ENCODE data around the gene RAB3GAP1.
"Not testable (repeated sequence)": the region's sequence is repeated elsewhere in the genome, so short reads cannot be mapped to it uniquely, and the experiment has no call there.

The RAB3GAP1 gene

DNA sequence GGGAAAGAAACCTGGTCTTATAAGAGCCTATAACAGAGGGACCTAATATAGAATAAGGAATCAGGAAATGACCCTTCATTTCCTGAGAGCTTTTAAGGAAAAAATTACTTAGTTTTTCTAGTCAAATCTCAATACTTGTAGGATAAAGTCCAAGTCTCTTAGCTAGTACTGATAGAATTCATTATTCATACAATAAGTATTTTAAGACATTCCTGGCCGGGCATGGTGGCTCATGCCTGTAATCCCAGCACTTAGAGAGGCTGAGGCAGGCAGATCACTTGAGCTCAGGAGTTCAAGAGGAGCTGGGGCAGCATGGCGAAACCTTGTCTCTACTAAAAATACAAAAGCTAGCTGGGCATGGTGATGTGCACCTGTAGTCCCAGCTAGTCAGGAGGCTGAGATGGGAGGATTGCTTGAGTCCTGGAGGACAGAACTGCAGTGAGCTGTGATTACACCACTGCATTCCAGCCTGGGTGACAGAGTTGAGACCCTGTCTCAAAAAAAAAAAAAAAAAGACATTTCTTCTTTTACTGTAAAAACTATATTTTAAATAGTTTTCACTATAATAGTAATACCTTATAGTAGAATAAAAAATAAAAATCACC is 3.2 kb downstream of the RAB3GAP1 start:
- no peak for DNase-seq (ENCODE audit: low read depth in 2 of 2, low spot score in 1 of 2)

DNA sequence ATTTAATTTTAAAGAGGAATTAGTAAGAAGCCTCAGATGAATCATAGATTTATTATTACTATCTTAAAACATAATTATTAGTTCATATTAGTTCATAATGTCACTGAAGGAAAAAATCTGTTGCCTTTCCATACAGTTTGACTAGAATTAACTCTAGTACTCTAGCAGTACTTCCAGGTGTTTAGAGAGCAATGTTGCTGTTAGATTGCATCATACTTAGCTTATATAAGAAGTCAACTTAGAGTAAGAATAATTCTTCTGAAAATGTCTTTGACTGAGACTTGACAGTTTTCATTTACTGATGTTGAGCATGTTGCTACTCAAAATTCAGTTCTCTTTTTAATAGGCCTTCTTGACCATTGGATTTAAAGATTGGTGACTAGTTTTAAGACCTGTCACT is 4.7 kb downstream of the RAB3GAP1 start:
- no peak for DNase-seq (ENCODE audit: low read depth in 2 of 2, low spot score in 1 of 2)

DNA sequence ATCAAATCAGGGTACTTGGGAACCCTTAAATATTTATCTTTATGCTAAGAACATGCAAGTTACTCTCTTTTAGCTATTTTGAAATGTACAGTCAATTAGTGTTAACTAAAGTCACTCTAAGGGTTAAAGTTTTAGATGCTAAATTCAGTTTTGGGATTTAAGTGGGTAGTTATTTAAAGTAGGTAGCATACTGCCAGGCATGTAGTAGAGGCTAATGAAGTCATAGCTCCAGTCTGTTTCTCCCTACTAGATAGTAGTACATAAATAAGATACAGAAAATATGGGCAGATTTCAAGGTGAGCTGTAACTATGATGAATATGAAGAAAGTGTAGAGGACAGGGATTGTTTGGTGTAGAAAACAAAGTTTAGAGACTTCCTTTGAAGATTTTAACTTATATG is 7.5 kb downstream of the RAB3GAP1 start:
- no peak for DNase-seq (ENCODE audit: low read depth in 2 of 2, low spot score in 1 of 2)

DNA sequence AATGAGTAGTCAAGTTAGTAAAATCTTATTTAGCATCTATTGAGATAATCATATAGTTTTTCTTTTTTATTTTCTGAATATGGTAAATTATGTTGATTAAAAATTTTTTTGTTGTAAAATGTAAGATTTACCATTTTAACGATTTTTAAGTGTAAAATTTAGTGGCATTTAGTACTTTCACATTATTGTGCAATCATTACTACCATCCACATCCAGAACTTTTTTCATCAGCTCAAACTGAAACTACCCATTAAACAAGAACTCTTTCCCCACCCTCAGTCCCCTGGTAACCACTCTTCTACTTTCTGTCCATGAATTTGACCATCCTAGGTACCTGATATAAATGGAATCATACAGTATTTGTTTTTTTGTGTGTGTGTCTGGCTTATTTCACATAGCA is 11.1 kb downstream of the RAB3GAP1 start:
- no peak for DNase-seq (ENCODE audit: low read depth in 2 of 2, low spot score in 1 of 2)

DNA sequence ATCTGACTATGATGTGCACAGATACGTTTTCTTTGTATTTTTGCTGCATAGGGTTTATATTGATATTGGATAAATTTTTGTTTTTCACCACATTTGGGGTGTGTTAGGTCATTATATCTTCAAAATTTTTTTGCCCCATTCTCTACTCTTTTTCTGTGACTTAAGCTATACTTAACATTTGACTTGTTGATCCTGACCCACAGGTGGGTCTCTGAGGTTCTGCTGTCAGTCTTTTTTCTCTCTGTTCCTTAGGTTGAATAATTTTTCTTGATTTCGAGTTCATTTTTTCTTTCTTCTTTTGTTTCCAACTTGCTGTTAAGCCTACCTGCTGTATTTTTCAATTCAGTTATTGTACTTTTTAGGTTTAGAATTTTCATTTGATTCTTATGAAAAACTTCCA is 12.1 kb downstream of the RAB3GAP1 start:
- no peak for DNase-seq (ENCODE audit: low read depth in 2 of 2, low spot score in 1 of 2)

DNA sequence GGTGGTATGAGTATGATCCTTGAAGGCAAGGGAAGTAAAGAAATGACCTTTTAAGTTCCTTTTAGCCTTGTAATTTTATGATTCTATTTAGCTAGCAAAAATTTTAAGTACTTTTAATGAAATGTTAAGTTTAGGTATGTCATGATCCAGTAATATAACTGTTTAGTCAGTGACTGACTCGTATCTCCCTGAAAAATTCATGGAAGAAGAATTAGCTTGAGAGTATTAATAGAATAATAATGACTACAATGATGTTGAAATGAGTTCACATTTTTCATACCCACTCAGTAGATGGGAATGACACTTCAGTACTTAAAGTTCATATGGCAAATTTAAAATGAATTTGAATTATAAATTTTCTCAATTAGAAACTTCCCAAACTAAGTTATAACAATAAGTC is 14.6 kb downstream of the RAB3GAP1 start:
- no peak for DNase-seq (ENCODE audit: low read depth in 2 of 2, low spot score in 1 of 2)

DNA sequence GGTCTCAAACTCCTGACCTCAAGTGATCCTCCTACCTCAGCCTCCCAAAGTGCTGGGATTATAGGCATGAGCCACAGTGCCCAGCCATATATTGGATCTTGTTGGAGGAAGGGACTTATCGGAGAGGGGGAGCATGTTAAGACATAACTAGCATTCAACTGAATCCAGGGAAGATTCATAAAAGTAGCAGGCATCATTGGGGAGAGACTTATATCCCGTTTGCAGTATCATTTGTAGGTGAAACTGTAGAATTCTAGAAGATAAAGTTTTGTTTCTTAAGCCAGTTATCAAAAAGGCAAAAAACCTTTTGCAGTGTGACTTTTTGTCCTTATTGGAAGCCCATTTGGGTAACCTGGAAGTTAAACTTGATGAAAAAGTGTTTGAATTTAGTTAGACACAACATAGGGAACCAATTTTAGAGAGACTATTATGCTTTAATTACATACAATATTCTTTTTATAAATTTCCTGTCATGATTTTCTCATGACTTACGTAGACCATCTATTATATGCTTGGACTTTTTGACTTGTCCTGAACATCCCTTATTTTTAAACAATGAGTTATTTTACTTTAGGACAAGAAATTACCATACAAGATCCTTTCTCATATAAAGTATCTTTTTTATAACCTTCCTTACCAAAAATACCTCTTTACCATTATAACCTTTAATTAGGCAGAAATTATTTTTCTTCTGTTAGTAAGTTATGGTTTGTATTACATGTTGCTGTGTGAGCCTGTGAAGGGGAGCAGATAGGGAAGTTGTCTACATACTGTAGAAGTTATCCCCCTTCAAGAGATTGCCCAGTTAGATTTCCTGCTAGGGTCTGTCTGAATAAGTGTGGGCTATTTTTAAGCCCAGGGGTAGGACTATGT is 20.3 kb downstream of the RAB3GAP1 start:
- DNase-seq (ENCODE audit: low read depth in 2 of 2, low spot score in 1 of 2) = no peak

DNA sequence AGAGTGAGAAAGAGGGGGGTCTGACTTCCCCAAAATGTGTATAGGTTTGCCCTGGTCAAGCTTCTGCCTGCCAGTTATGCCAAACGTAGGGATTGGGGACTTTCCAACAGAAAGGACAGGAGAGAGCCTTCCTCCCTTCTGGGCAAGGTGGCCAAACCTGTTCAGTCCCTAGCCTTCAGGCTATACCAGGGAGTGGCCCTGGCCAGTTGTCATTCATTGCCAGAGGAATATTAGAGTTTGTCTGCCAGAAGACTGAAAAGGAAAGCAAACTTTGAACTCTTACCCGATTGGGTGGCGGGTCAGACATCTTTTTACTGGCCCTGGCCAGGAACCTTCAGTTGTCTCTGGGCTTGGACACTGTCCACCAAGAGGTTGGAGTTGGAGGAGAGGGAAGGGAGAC is 22.1 kb downstream of the RAB3GAP1 start:
- no peak for DNase-seq (ENCODE audit: low read depth in 2 of 2, low spot score in 1 of 2)

DNA sequence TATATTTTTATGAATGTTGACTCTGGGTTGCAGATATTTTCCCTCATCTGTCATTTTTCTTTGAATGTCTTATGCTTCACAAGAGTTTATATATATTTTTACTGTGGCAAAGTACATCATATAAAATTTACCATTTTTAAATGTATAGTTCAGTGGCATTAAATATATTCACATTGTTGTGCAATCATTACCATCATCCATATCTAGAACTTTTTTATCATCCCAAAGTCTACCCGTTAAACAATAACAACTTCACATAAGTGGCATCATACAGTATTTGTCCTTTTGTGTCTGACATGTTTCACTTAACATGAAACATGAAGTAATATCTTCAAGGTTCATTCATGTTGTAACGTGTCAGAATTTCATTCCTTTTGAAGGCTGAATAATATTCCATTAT is 24.5 kb downstream of the RAB3GAP1 start:
- DNase-seq (ENCODE audit: low read depth in 2 of 2, low spot score in 1 of 2) = no peak

DNA sequence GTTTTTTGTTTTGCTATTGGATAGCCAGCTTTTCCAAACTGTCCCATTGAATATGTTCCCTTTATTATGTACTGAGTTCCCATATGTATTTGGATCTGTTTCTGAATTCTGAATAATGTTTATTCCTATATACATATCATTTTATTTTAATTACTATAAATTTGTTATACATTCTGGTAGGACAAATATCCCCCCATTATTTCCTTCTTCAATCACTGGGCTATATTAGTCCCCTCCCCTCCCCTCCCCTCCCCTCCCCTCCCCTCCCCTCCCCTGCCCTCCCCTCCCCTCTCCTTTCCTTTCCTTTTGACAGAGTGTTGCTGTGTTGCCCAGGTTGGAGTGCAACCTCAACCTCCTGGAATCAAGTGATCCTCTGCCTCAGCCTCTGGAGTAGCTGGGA is 26.3 kb downstream of the RAB3GAP1 start:
- DNase-seq (ENCODE audit: low read depth in 2 of 2, low spot score in 1 of 2) = no peak

DNA sequence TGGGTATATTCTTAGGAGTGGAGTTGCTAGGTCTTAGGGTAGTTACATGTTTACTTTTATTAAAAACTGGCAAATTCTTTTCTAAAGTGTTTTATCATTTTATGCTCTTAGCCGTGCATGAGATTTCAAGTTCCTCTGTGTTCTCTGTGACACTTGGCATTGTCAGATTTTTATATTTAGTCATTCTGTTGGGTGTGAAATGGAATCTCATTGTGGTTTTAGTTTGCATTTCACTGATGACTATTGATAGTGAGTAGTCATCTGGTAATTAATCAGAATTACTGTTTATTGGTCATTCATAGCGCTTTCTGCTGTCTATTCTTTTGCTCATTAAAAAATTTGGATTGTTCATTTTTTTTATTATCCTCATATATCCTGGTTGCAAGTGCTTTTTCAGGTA is 34.1 kb downstream of the RAB3GAP1 start:
- no peak for DNase-seq (ENCODE audit: low read depth in 2 of 2, low spot score in 1 of 2)

DNA sequence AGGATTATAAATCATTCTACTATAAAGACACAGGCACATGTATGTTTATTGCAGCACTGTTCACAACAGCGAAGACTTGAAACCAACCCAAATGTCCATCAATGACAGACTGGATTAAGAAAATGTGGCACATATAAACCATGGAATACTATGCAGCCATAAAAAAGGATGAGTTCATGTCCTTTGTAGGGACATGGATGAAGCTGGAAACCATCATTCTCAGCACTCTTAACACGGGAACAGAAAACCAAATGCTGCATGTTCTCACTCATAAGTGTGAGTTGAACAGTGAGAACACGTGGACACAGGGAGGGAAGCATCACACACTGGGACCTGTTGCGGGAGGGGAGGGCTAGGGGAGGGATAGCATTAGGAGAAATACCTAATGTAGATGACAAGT is 37.5 kb downstream of the RAB3GAP1 start:
- DNase-seq (ENCODE audit: low read depth in 2 of 2, low spot score in 1 of 2) = not testable (repeated sequence)

DNA sequence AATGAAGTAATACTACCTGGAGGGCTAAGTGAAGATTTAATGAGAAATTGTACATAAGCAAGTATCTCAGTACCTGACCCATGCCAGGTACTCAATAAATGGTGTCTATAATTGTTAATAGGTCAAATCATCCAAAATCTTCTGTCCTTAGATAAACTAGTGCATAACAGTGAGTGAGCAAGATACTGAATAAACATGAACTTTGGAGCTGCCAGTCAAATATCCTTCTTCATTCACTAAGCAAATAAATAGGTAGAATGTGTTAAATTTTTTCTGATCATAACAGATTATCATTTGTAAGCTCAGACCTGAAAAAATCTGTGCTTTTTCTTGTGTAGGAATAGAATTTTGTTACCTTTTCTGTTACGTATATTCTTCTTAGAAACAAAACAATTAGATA is 39.6 kb downstream of the RAB3GAP1 start:
- no peak for DNase-seq (ENCODE audit: low read depth in 2 of 2, low spot score in 1 of 2)

DNA sequence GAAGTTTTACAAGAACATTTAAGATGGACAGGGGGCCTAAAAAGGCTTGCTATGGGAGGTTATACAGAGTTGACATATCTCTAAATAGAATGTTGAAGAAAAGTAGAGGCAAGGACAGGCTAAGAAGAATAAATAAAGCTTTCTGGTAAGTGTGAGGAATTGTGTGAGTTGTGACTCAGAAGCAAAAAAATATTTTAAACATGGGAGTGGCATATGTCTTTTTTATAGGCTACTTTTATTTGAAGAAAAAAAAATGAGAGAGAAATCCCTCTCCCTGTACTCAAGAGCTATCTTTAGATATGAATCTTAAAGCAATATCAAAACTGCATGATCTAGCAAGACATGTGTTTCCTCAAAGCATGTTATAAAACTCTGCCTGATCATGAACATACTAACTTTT is 41.1 kb downstream of the RAB3GAP1 start:
- no peak for DNase-seq (ENCODE audit: low read depth in 2 of 2, low spot score in 1 of 2)

DNA sequence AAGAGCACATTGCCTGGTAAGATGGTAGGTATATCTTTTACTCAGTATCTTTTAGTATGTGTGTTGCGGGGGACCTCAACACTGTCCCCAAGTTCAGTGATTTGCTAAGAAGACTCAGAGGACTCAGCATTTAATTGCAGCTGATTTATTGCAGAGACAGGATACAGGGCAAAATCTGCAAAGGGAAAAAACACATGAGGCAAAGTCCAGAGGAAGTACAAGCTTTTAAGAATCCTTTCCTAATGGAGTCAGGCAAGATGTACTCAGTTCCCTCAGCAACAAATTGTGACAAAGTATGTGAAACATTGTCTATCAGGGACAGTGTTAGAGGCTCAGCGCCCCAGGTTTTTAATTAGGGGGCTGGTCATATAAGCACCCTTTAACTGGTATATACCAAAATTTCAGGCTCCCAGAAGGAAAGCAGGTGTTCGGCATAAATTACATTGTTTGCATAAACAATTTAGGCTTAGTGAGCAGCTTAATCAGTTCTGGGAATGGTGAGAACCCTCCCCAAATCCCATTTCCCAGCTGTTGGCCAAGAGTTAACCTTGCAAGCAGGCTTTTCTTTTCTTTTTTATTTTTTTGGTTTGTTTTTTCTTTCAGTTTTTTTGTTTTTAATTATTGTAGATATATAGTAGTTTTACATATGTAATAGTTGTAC is 41.7 kb downstream of the RAB3GAP1 start:
- no peak for DNase-seq (ENCODE audit: low read depth in 2 of 2, low spot score in 1 of 2)

DNA sequence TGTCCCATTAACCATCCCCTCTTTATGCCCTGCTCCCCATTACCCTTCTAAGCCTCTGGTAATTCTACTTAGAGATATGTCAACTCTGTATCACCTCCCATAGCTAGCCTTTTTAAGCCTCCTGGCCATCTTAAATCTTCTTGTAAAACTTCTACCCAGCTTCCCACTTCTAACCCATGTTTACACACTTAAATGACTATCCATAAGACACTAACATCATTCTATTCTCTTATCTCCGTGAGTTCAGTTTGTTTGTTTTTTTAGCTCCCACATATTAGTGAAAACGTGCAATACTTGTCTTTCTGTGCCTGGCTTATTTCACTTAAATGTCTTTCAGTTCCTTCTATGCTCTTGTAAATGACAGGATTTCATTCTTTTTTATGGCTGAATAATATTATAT is 42.4 kb downstream of the RAB3GAP1 start:
- no peak for DNase-seq (ENCODE audit: low read depth in 2 of 2, low spot score in 1 of 2)

DNA sequence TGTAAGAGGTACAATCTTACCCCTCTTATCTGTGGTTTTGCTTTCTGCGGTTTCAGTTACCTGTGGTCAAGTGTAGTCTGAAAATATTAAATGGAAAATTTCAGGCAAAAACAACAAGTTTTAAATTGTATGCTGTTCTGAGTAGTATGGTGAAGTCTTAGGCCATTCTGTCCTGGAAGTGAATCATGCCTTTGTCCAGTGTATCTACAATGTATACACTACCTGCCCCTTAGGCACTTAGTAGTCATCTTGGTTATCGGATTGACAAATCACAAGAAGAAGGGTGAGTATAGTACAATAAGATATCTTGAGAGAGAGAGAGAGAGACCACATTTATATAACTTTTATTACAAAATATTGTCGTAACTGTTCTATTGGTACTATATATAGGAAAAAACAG is 43.5 kb downstream of the RAB3GAP1 start:
- no peak for DNase-seq (ENCODE audit: low read depth in 2 of 2, low spot score in 1 of 2)

DNA sequence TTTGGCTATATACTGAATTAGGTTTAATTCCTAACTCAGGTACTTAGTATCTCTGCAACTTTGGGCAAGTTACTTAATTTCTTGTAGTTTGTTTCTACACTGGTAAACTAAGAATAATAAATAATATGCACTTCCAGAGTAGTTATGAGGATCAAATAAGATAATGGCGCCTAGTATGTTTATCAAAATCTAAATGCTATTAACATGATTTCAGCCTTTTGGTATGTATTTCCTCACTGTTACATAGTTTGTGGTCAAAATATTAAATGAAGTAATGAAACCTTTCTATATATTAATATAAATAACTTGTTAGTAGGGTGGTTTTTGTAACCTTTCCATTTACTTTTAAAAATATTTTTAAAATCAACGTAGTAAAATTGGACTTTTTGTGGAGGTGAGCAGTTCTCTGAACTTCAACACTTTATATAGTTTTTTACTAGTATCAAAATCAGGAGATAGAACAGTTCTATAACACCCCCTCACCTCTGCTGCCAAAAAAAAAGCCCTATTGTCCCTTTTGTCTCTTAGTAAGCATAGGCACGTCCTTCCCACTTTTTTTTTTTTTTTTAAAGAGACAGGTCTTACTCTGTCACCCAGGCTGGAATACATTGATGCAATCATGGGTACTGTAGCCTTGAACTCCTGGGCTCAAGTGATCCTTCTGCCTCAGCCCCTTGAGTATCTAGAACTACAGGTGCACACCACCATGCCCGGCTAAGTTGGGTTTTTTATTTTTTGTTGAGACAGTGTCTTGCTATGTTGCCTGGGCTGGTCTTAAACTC is 44.8 kb downstream of the RAB3GAP1 start:
- DNase-seq (ENCODE audit: low read depth in 2 of 2, low spot score in 1 of 2) = no peak

DNA sequence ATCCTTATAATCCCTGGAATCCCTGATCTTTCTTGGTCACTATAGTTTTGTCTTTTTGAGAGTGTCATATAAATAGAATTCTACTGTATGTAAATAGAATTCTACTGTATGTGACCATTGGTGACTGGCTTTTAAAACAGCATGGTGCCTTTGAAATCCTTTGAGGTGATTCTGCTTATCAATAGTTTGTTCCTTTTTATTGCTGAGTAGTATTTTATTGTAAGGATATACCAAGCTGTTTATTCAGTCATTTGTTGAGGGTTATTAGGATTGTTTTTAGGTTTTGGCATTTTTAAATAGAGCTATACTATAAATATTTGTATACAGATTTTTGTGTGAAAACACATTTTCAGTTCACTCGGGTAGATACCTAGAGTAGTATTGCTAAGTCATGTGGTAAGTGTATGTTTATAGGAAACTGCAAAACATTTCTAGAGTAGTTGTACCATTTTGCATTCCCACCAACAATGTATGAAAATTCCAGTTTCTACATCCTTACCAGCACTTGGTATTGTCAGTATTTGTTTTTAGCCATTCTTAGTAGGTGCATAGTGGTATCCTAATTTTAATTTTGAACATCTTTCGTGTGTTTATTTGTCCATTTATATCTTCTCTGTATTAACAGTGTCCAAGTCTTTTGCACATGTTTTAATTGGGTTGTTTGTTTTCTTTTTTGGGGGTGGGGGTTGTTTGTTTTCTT is 45.6 kb downstream of the RAB3GAP1 start:
- no peak for DNase-seq (ENCODE audit: low read depth in 2 of 2, low spot score in 1 of 2)

DNA sequence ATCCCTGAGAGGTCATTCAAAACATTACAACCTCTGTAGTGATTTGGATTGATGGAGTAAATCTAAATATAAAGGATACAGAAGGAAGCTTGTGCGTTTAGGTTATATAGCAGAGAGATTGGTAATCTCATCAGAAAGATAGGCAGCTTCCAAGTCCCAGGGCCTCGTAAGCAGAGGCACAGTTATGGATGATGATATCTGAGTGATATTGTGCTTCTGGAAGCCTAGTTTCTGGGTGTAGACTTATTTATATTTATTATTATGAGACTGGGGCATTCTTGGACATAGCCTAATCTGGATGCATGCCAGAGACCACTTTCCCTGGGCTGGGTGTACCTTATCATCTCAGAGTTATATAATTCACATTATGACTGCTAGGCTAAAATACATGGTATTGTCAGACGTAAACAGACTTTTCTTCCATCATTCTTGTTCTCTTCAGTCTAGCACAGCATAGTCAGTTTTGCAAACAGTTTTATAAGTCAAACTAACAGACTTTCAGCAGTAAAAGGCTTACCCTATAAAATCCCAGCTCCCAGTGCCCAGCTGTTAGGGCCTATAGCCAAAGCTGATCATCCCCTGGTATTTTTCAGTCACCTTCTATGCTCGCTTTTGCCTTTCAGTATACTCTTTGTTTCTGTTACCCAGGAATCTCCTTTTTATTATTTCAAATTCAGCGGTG is 47.9 kb downstream of the RAB3GAP1 start:
- DNase-seq (ENCODE audit: low read depth in 2 of 2, low spot score in 1 of 2) = no peak
